Trophoblast cell (in vitro differentiated cells and primary cell): ENCODE results near the gene ZNF189.

ENCODE experiments used
- DNase-seq, 2 donors: peaks; one replicate each; pipeline ENCODE4 v3.0.0-alpha.2; 2016
- H2AFZ ChIP-seq: 2 replicates; pipeline ENCODE4 v1.6.1; 2013; ENCODE audit warnings: low read length, moderate library complexity, mild to moderate bottlenecking; ENCODE audit not compliant: insufficient read depth, poor library complexity
- H2AK5ac ChIP-seq: 2 replicates; pipeline ENCODE4 v1.6.1; 2013; ENCODE audit warnings: mild to moderate bottlenecking, low read length
- H2BK120ac ChIP-seq: 2 replicates; pipeline ENCODE4 v1.6.1; 2013; ENCODE audit warnings: low read length, mild to moderate bottlenecking, moderate library complexity; ENCODE audit not compliant: insufficient read depth, poor library complexity
- H2BK12ac ChIP-seq: 2 replicates; pipeline ENCODE4 v1.6.1; 2013; ENCODE audit warnings: mild to moderate bottlenecking, low read length, moderate library complexity
- H2BK5ac ChIP-seq: 2 replicates; pipeline ENCODE4 v1.6.1; 2013; ENCODE audit warnings: low read length, low read depth, moderate library complexity, mild to moderate bottlenecking; ENCODE audit not compliant: poor library complexity
- H3K14ac ChIP-seq: 2 replicates; pipeline ENCODE4 v1.6.1; 2013; ENCODE audit warnings: mild to moderate bottlenecking, low read length
- H3K18ac ChIP-seq: 2 replicates; pipeline ENCODE4 v1.6.1; 2013; ENCODE audit warnings: mild to moderate bottlenecking, low read length
- H3K23ac ChIP-seq: 2 replicates; pipeline ENCODE4 v1.6.1; 2013; ENCODE audit warnings: low read length
- H3K27ac ChIP-seq: 2 replicates; pipeline ENCODE4 v1.5.1; 2013; ENCODE audit warnings: low read depth, mild to moderate bottlenecking, inconsistent platforms, low read length, moderate library complexity
- H3K27me3 ChIP-seq: 2 replicates; pipeline ENCODE4 v1.6.1; 2013; ENCODE audit warnings: inconsistent platforms, mild to moderate bottlenecking, low read length, moderate library complexity; ENCODE audit not compliant: insufficient read depth
- H3K36me3 ChIP-seq, 2 experiments: 1 replicate in 1 of 2; 2 replicates in 1 of 2; pipeline ENCODE4 v1.6.1; 2013; ENCODE audit warnings: low read length in 2 of 2, mild to moderate bottlenecking in 2 of 2, moderate library complexity in 1 of 2; ENCODE audit not compliant: insufficient read depth in 2 of 2, control insufficient read depth in 1 of 2
- H3K4ac ChIP-seq: 2 replicates; pipeline ENCODE4 v1.6.1; 2013; ENCODE audit warnings: low read depth, mild to moderate bottlenecking, low read length, moderate library complexity
- H3K4me1 ChIP-seq, 2 experiments: 1 replicate in 1 of 2; 2 replicates in 1 of 2; pipeline ENCODE4 v1.6.1; 2013; ENCODE audit warnings: low read length in 2 of 2, mild to moderate bottlenecking in 2 of 2, moderate library complexity in 1 of 2; ENCODE audit not compliant: insufficient read depth in 2 of 2, control insufficient read depth in 1 of 2
- H3K4me2 ChIP-seq: 2 replicates; pipeline ENCODE4 v1.6.1; 2013; ENCODE audit warnings: inconsistent platforms, mild to moderate bottlenecking, low read length, moderate library complexity
- H3K4me3 ChIP-seq: 2 replicates; pipeline ENCODE4 v1.5.1; 2013; ENCODE audit warnings: mild to moderate bottlenecking, low read depth, low read length, inconsistent platforms
- H3K79me1 ChIP-seq: one replicate; pipeline ENCODE4 v1.6.1; 2013; ENCODE audit warnings: low read length
- H3K79me2 ChIP-seq: 2 replicates; pipeline ENCODE4 v1.6.1; 2013; ENCODE audit warnings: low read length, mild to moderate bottlenecking; ENCODE audit not compliant: control insufficient read depth, insufficient read depth, poor library complexity
- H3K9ac ChIP-seq: 2 replicates; pipeline ENCODE4 v1.6.1; 2013; ENCODE audit warnings: mild to moderate bottlenecking, low read length
- H3K9me3 ChIP-seq: 2 replicates; pipeline ENCODE4 v1.6.1; 2013; ENCODE audit warnings: low read depth, mild to moderate bottlenecking, control low read depth, inconsistent platforms, low read length; ENCODE audit not compliant: insufficient read depth
- H4K12ac ChIP-seq: 2 replicates; pipeline ENCODE4 v1.6.1; 2013; ENCODE audit warnings: low read depth, mild to moderate bottlenecking, low read length, moderate library complexity
- H4K8ac ChIP-seq: 2 replicates; pipeline ENCODE4 v1.6.1; 2013; ENCODE audit warnings: low read depth, mild to moderate bottlenecking, low read length, moderate library complexity
- H4K91ac ChIP-seq: one replicate; pipeline ENCODE4 v1.6.1; 2013; ENCODE audit warnings: low read depth, mild to moderate bottlenecking, low read length, moderate library complexity
- WGBS: extraction: QIAGEN DNeasy Blood & Tissue Kit; methylation state at CpG from one replicate; pipeline ENCODE4 v1.1.7; 2013; ENCODE audit warnings: missing lambda C conversion rate; ENCODE audit not compliant: insufficient read length, insufficient coverage; ENCODE audit errors: extremely low coverage; 5-methylcytosine and 5-hydroxymethylcytosine counted together

ZNF189 gene

DNA sequence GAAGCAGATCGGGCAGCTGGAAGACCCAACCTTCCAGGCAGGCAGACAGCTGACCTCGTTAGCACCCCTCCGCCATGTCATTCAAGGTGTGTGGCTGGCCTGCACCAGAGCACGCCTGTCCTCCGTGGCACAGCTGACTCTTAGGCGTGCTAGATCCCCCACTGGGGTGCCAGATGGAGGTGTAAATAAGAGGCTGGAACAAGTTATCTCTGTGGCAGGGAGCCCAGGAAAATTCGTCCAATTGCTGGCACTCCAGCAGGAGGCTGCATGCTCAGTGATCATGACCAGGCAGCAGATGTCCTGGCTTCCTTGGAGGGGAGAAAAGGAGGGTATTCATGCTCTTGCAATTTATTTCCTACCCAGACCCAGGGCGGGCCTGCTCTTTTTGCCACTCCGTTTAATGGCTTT is 44.7 kb downstream of the ZNF189 start:
- Histone ChIP-seq H2BK12ac (no peak overlapping the region), H4K91ac (no peak overlapping the region), H3K36me3 (no peaks in the 10 kb centered on the region), H3K4ac (no peak overlapping the region), H3K9me3 (peaks cover 2% of the 10 kb centered on the region), H3K9ac (no peak overlapping the region), H2BK120ac (no peak overlapping the region), H3K79me2 (no peaks in the 10 kb centered on the region), H4K8ac (no peak overlapping the region), H3K18ac (no peak overlapping the region), H2AFZ (no peak overlapping the region), H3K23ac (no peak overlapping the region), H3K4me3 (no peak overlapping the region), H3K4me1 (no peaks in the 10 kb centered on the region), H3K27me3 (no peaks in the 10 kb centered on the region), H3K14ac (no peak overlapping the region), H4K12ac (no peak overlapping the region), H2AK5ac (no peak overlapping the region), H3K4me2 (no peak overlapping the region), H3K79me1 (no peaks in the 10 kb centered on the region), H3K27ac (no peak overlapping the region), H2BK5ac (no peak overlapping the region)
- no CpG with 5 or more reads among the region's 9 CpGs for WGBS
- no peak for DNase-seq

DNA sequence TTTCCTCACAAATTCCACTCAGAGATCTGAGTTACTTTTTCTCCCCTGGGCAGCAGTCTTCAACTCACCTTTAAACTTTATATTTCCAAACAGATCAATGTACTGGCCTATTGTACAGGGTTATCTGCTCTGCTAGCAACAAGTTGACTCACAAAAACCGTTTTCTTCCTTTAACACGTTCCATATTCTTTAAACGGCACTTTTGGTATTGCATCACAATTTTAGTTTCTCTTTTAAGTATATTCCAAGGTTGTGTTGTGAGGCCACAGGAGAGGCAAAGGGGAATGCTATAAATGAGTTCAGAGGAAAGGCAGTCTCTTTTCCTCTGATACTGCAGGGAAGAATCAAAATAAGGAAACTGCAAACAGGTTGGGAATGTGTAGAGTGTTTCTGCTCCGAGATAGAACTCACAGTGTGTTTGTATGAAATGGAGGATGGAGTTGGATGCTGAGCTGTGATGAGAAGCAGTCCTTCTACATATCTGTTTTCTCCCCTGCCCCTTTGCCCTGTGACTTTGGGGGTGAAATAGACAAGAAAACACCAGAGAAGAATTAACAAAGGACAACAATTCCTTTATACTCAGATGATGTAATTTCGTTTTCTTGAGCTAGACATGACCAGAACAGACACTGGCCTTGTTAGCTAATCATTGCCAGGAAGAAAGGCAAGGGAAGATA is 46.8 kb downstream of the ZNF189 start:
- no peak overlapping the region for H3K27ac ChIP-seq
- no peak overlapping the region for H3K23ac ChIP-seq
- no peaks in the 10 kb centered on the region for H3K4me1 ChIP-seq
- no peak overlapping the region for H3K9ac ChIP-seq
- H3K79me2 ChIP-seq = no peaks in the 10 kb centered on the region
- H3K18ac ChIP-seq = no peak overlapping the region
- no peak for DNase-seq
- no peak overlapping the region for H4K12ac ChIP-seq
- no peak overlapping the region for H3K4me2 ChIP-seq
- no peak overlapping the region for H2BK12ac ChIP-seq
- peaks cover 2% of the 10 kb centered on the region for H3K9me3 ChIP-seq
- no peak overlapping the region for H3K4me3 ChIP-seq
- H3K14ac ChIP-seq = no peak overlapping the region
- H4K91ac ChIP-seq = no peak overlapping the region
- no peak overlapping the region for H4K8ac ChIP-seq
- H3K27me3 ChIP-seq = no peaks in the 10 kb centered on the region
- no CpG with 5 or more reads among the region's 5 CpGs for WGBS
- no peak overlapping the region for H2BK5ac ChIP-seq
- H3K36me3 ChIP-seq = no peaks in the 10 kb centered on the region
- H3K4ac ChIP-seq = no peak overlapping the region
- no peak overlapping the region for H2AFZ ChIP-seq
- no peak overlapping the region for H2BK120ac ChIP-seq
- no peaks in the 10 kb centered on the region for H3K79me1 ChIP-seq
- no peak overlapping the region for H2AK5ac ChIP-seq

DNA sequence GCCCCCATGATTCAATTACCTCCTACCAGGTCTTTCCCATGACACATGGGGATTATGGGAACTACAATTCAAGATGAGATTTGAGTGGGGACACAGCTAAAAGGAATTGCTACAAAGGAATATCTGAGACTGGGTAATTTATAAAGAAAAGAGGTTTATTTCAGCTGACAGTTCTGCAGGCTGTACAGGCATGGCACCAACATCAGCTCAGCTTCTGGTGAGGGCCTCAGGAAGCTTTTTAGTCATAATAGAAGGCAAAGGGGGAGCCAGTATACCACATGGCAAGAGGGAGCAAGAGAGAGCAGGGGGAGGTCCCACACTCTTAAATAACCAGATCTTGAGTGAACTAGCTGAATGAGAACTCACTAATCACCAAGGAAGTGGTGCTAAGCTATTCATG is 48.1 kb downstream of the ZNF189 start:
- H4K12ac ChIP-seq = no peak overlapping the region
- no peaks in the 10 kb centered on the region for H3K4me1 ChIP-seq
- H2BK12ac ChIP-seq = no peak overlapping the region
- H3K23ac ChIP-seq = no peak overlapping the region
- H3K4ac ChIP-seq = no peak overlapping the region
- H3K14ac ChIP-seq = no peak overlapping the region
- no peaks in the 10 kb centered on the region for H3K36me3 ChIP-seq
- H3K79me2 ChIP-seq = no peaks in the 10 kb centered on the region
- peaks cover 3% of the 10 kb centered on the region for H3K9me3 ChIP-seq
- no peak overlapping the region for H3K9ac ChIP-seq
- DNase-seq = no peak
- no peak overlapping the region for H4K8ac ChIP-seq
- no peak overlapping the region for H3K4me3 ChIP-seq
- H2AK5ac ChIP-seq = no peak overlapping the region
- no peak overlapping the region for H2BK5ac ChIP-seq
- H3K4me2 ChIP-seq = no peak overlapping the region
- H3K79me1 ChIP-seq = no peaks in the 10 kb centered on the region
- no peak overlapping the region for H2BK120ac ChIP-seq
- no peak overlapping the region for H4K91ac ChIP-seq
- H3K27ac ChIP-seq = no peak overlapping the region
- H3K27me3 ChIP-seq = no peaks in the 10 kb centered on the region
- H2AFZ ChIP-seq = no peak overlapping the region
- H3K18ac ChIP-seq = no peak overlapping the region

DNA sequence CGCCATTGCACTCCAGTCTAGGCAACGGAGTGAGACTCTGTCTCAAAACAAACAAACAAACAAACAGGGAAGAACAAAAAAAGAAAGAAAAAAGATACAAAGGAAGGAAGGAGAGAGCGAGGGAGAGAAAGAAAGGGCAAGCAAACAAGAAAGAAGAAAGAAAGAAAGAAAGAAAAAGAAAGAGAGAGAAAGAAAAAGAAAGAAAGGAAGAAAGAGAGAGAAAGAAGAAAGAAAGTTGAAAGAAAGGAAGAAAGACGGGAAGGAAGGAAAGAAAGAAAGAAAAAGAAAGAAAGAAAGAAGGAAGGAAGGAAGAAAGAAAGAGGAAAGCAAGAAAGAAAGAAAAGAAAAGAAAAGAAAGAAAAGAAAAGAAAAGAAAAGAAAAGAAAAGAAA is 50.0 kb downstream of the ZNF189 start:
- no peaks in the 10 kb centered on the region for H3K4me1 ChIP-seq
- no peaks in the 10 kb centered on the region for H3K27me3 ChIP-seq
- no peak overlapping the region for H2AFZ ChIP-seq
- no peak overlapping the region for H3K4me3 ChIP-seq
- no CpG with 5 or more reads among the region's 4 CpGs for WGBS
- no peak for DNase-seq
- H3K36me3 ChIP-seq = no peaks in the 10 kb centered on the region
- no peak overlapping the region for H2BK12ac ChIP-seq
- no peaks in the 10 kb centered on the region for H3K79me1 ChIP-seq
- no peak overlapping the region for H4K8ac ChIP-seq
- no peak overlapping the region for H3K4me2 ChIP-seq
- no peak overlapping the region for H2BK120ac ChIP-seq
- no peak overlapping the region for H4K12ac ChIP-seq
- H3K9ac ChIP-seq = no peak overlapping the region
- no peak overlapping the region for H2BK5ac ChIP-seq
- H3K9me3 ChIP-seq = peaks cover 5% of the 10 kb centered on the region
- no peak overlapping the region for H3K14ac ChIP-seq
- no peak overlapping the region for H3K23ac ChIP-seq
- H3K4ac ChIP-seq = no peak overlapping the region
- H3K18ac ChIP-seq = no peak overlapping the region
- H4K91ac ChIP-seq = no peak overlapping the region
- H3K79me2 ChIP-seq = no peaks in the 10 kb centered on the region
- H3K27ac ChIP-seq = no peak overlapping the region
- no peak overlapping the region for H2AK5ac ChIP-seq
